H1 (cell line): ENCODE results near the gene SPTB. TPM values are rescaled to one million over a fixed set of nuclear protein-coding genes. Genes with fewer than 3 reads are reported as not detected.

ENCODE experiments used
- CTCF ChIA-PET: fragments of 300-600 bp; sonication (Branson Sonifier 250); formaldehyde crosslinking; loops from one replicate; lab custom pipeline; 2021; ENCODE audit not compliant: partially characterized antibody; lab: Charles Lee
- POLR2A ChIA-PET: fragments of 300-600 bp; sonication (Branson Sonifier 250); formaldehyde crosslinking; loops from one replicate; lab custom pipeline; 2021; ENCODE audit warnings: inconsistent platforms; ENCODE audit not compliant: partially characterized antibody; lab: Charles Lee
- DNase-seq, 2 experiments: peaks; one replicate each; pipeline versions ENCODE4 v3.0.0 to v3.0.0-alpha.2; 2010 to 2022; ENCODE audit warnings: low spot score in 2 of 2, low read depth in 1 of 2, mixed read lengths in 1 of 2
- FAIRE-seq: peaks from 2 replicates; lab custom pipeline; 2011; peaks lifted over from hg19 to GRCh38; lab: Jason Lieb, UNC
- H2AFZ ChIP-seq: 2 replicates; pipeline ENCODE4 v1.8.1; 2012; ENCODE audit warnings: low read length, inconsistent platforms
- H2AK5ac ChIP-seq: 2 replicates; pipeline ENCODE4 v1.6.1; 2013; ENCODE audit warnings: low read depth, low read length
- H2BK120ac ChIP-seq: replicated peaks from 2 replicates; pipeline ENCODE3; 2013; ENCODE audit warnings: low read depth, low read length, inconsistent platforms
- H2BK12ac ChIP-seq: 2 replicates; pipeline ENCODE4 v1.6.1; 2013; ENCODE audit warnings: low read depth, low read length
- H2BK15ac ChIP-seq: 2 replicates; pipeline ENCODE4 v1.6.1; 2013; ENCODE audit warnings: low read length
- H2BK20ac ChIP-seq: 2 replicates; pipeline ENCODE4 v1.6.1; 2013; ENCODE audit warnings: low read length
- H2BK5ac ChIP-seq: 2 replicates; pipeline ENCODE4 v1.6.1; 2013; ENCODE audit warnings: low read depth, low read length
- H3K14ac ChIP-seq: 2 replicates; pipeline ENCODE4 v1.6.1; 2013; ENCODE audit warnings: inconsistent platforms; ENCODE audit not compliant: insufficient read length
- H3K18ac ChIP-seq: 2 replicates; pipeline ENCODE4 v1.6.1; 2013; ENCODE audit warnings: low read length; ENCODE audit errors: extremely low read depth
- H3K23ac ChIP-seq: 2 replicates; pipeline ENCODE4 v1.6.1; 2013; ENCODE audit warnings: inconsistent platforms; ENCODE audit not compliant: insufficient read length
- H3K23me2 ChIP-seq: 2 replicates; pipeline ENCODE4 v1.6.1; 2013; ENCODE audit warnings: low read depth, low read length
- H3K27ac ChIP-seq: 2 replicates; pipeline ENCODE4 v1.6.1; 2011; ENCODE audit warnings: low read depth, low read length, inconsistent platforms
- H3K27me3 ChIP-seq, 4 experiments: replicated peaks in 1 of 4; 1 replicate in 1 of 4; 2 replicates in 3 of 4; pipeline versions ENCODE4 v1.6.1 to v1.8.1; 2011 to 2013; ENCODE audit warnings: low read length in 3 of 4, mild to moderate bottlenecking in 3 of 4, inconsistent platforms in 2 of 4, mixed read lengths in 2 of 4, moderate library complexity in 1 of 4; ENCODE audit not compliant: control insufficient read depth in 3 of 4, insufficient read depth in 3 of 4; ENCODE audit errors: extremely low read depth in 1 of 4
- H3K36me3 ChIP-seq, 4 experiments: 2 replicates each; pipeline versions ENCODE4 v1.6.1 to v1.8.1; 2011 to 2013; ENCODE audit warnings: mild to moderate bottlenecking in 4 of 4, low read length in 3 of 4, moderate library complexity in 2 of 4, control low read depth in 1 of 4, inconsistent platforms in 1 of 4; ENCODE audit not compliant: insufficient read depth in 4 of 4, control insufficient read depth in 2 of 4
- H3K4ac ChIP-seq: replicated peaks from 2 replicates; pipeline ENCODE3; 2013; ENCODE audit warnings: low read length, low read depth, mixed read lengths, inconsistent platforms; ENCODE audit not compliant: insufficient read length
- H3K4me1 ChIP-seq, 4 experiments: replicated peaks in 1 of 4; 1 replicate in 1 of 4; 2 replicates in 3 of 4; pipeline versions ENCODE4 v1.6.1 to v1.8.1; 2011 to 2013; ENCODE audit warnings: low read length in 3 of 4, inconsistent platforms in 2 of 4, mixed read lengths in 1 of 4; ENCODE audit not compliant: insufficient read depth in 4 of 4, control insufficient read depth in 3 of 4
- H3K4me2 ChIP-seq, 2 experiments: 2 replicates each; pipeline versions ENCODE4 v1.6.1 to v1.8.1; 2011 to 2013; ENCODE audit warnings: low read depth in 2 of 2, low read length in 2 of 2, control low read depth in 1 of 2, inconsistent platforms in 1 of 2, mild to moderate bottlenecking in 1 of 2; ENCODE audit not compliant: insufficient read depth in 1 of 2
- H3K4me3 ChIP-seq, 4 experiments: fragments of 200-600, 300-600 bp in 1 of 4; sonication (generic), shearing (Covaris generic), sonication (Bioruptor Twin) in 1 of 4; 2 replicates each; pipeline versions ENCODE4 v1.5.1 to v1.8.1; 2011 to 2016; ENCODE audit warnings: low read length in 4 of 4, low read depth in 3 of 4, control low read depth in 2 of 4, inconsistent platforms in 2 of 4, mild to moderate bottlenecking in 2 of 4, mixed read lengths in 1 of 4, moderate library complexity in 1 of 4; ENCODE audit not compliant: insufficient read depth in 2 of 4; ENCODE audit errors: extremely low read depth in 1 of 4
- H3K56ac ChIP-seq: replicated peaks from 2 replicates; pipeline ENCODE3; 2013; ENCODE audit warnings: low read depth, mild to moderate bottlenecking, mixed read lengths, low read length, inconsistent platforms; ENCODE audit not compliant: insufficient read length
- H3K79me1 ChIP-seq: 2 replicates; pipeline ENCODE4 v1.6.1; 2013; ENCODE audit warnings: low read depth, low read length, control low read depth
- H3K79me2 ChIP-seq, 2 experiments: 2 replicates each; pipeline versions ENCODE4 v1.6.1 to v1.8.1; 2012 to 2013; ENCODE audit warnings: low read length in 2 of 2, mild to moderate bottlenecking in 2 of 2, inconsistent platforms in 1 of 2; ENCODE audit not compliant: insufficient read depth in 2 of 2, control insufficient read depth in 1 of 2
- H3K9ac ChIP-seq, 4 experiments: replicated peaks in 1 of 4; 1 replicate in 1 of 4; 2 replicates in 3 of 4; pipeline versions ENCODE4 v1.6.1 to v1.8.1; 2011 to 2013; ENCODE audit warnings: low read depth in 3 of 4, low read length in 3 of 4, control low read depth in 2 of 4, mild to moderate bottlenecking in 2 of 4, moderate library complexity in 2 of 4, inconsistent platforms in 1 of 4; ENCODE audit errors: extremely low read depth in 1 of 4
- H3K9me3 ChIP-seq, 2 experiments: 2 replicates each; pipeline versions ENCODE4 v1.6.1 to v1.8.1; 2012 to 2013; ENCODE audit warnings: mild to moderate bottlenecking in 2 of 2, moderate library complexity in 2 of 2, control low read depth in 1 of 2, inconsistent platforms in 1 of 2, low read depth in 1 of 2, low read length in 1 of 2, mixed read lengths in 1 of 2; ENCODE audit not compliant: insufficient read depth in 2 of 2
- H4K20me1 ChIP-seq, 2 experiments: replicated peaks in 1 of 2; 2 replicates each; pipeline versions ENCODE3 to v1.8.1; 2011 to 2013; ENCODE audit warnings: inconsistent platforms in 2 of 2, low read length in 2 of 2, mild to moderate bottlenecking in 1 of 2; ENCODE audit not compliant: insufficient read depth in 2 of 2, control insufficient read depth in 1 of 2
- H4K5ac ChIP-seq: 2 replicates; pipeline ENCODE4 v1.6.1; 2013; ENCODE audit warnings: low read length, low read depth, mixed read lengths, inconsistent platforms; ENCODE audit not compliant: insufficient read length
- H4K8ac ChIP-seq: 2 replicates; pipeline ENCODE4 v1.8.0; 2013; ENCODE audit warnings: mild to moderate bottlenecking, moderate library complexity, low read length, inconsistent platforms; ENCODE audit not compliant: insufficient read depth; ENCODE audit errors: extremely low read depth
- H4K91ac ChIP-seq: replicated peaks from 2 replicates; pipeline ENCODE3; 2013; ENCODE audit warnings: low read length, mixed read lengths, inconsistent platforms; ENCODE audit not compliant: insufficient read length
- CBX8 ChIP-seq: fragments of 300-800, 300-1000 bp; sonication (generic); IDR thresholded peaks from 2 replicates; pipeline ENCODE4 v1.7.1; 2016; ENCODE audit warnings: low read depth, low read length, borderline replicate concordance
- CREB1 ChIP-seq: IDR thresholded peaks from 2 replicates; pipeline ENCODE4 v1.6.1; 2012; ENCODE audit warnings: inconsistent platforms
- EGR1 ChIP-seq: IDR thresholded peaks from 2 replicates; pipeline ENCODE4 v1.6.1; 2011; ENCODE audit warnings: low read depth, low read length, borderline replicate concordance
- EP300 ChIP-seq, 2 experiments: IDR thresholded peaks; 1 replicate in 1 of 2; 2 replicates in 1 of 2; pipeline ENCODE4 v1.6.1; 2011 to 2012; ENCODE audit warnings: low read depth in 2 of 2, low read length in 2 of 2, mild to moderate bottlenecking in 2 of 2, borderline replicate concordance in 1 of 2, inconsistent platforms in 1 of 2, moderate library complexity in 1 of 2
- GABPA ChIP-seq: IDR thresholded peaks from 2 replicates; pipeline ENCODE4 v1.6.1; 2011; ENCODE audit warnings: mild to moderate bottlenecking, low read length, moderate library complexity, borderline replicate concordance; ENCODE audit not compliant: insufficient read depth
- NRF1 ChIP-seq: IDR thresholded peaks from 2 replicates; pipeline ENCODE4 v1.6.1; 2011; ENCODE audit warnings: mild to moderate bottlenecking, low read depth, low read length, improper control_type of control experiment
- POU5F1 ChIP-seq: IDR thresholded peaks from 2 replicates; pipeline ENCODE4 v1.6.1; 2011; ENCODE audit warnings: low read depth, mild to moderate bottlenecking, low read length, moderate library complexity
- RXRA ChIP-seq: IDR thresholded peaks from 2 replicates; pipeline ENCODE4 v1.6.1; 2011; ENCODE audit warnings: low read depth, mild to moderate bottlenecking, low read length, moderate library complexity; ENCODE audit not compliant: insufficient read depth
- SRF ChIP-seq: IDR thresholded peaks from 2 replicates; pipeline ENCODE4 v1.6.1; 2011; ENCODE audit warnings: mild to moderate bottlenecking, low read depth, low read length, moderate library complexity
- TEAD4 ChIP-seq: IDR thresholded peaks from 2 replicates; pipeline ENCODE4 v1.6.1; 2012; ENCODE audit warnings: low read depth, low read length, inconsistent platforms, mixed read lengths
- WGBS, 2 experiments: shearing (Covaris generic) in 1 of 2; methylation state at CpG; one replicate each; pipeline versions ENCODE4 v1.1.6 to v1.1.7; 2013 to 2015; ENCODE audit warnings: low lambda C conversion rate in 2 of 2, mixed read lengths in 2 of 2, inconsistent platforms in 1 of 2, low coverage in 1 of 2, missing lambda C conversion rate in 1 of 2; ENCODE audit not compliant: insufficient replicate concordance in 2 of 2, insufficient coverage in 1 of 2, insufficient read length in 1 of 2; ENCODE audit errors: extremely low coverage in 1 of 2, missing lambda C conversion rate in 1 of 2; 5-methylcytosine and 5-hydroxymethylcytosine counted together
- polyA plus RNA-seq, 7 experiments: library from polyadenylated mRNA; depleted of rRNA in 3 of 7; stranded (reverse) in 5 of 7; unstranded in 2 of 7; fragments of >200 nt in 5 of 7; fragments of 200-250 nt in 2 of 7; gene quantifications; 1 replicate in 5 of 7; 2 replicates in 1 of 7; 4 replicates in 1 of 7; pipeline versions ENCODE4 v1.2.1 to v1.2.3, GENCODE V29; 2011 to 2013; ENCODE audit warnings: missing spikeins in 2 of 7, mixed read lengths in 2 of 7
- total RNA-seq: library from RNA; stranded (reverse); fragmentation: NEBNext Ultra II Directional; extraction: Animal tissue kit (Norgen Biotek cat#: 25700); gene quantifications from 2 replicates; pipeline ENCODE4 v1.2.1, GENCODE V29; 2021

Gene SPTB
- total and polyA plus RNA-seq, 2 of the 8 experiments (the other 6 are each of a cell fraction or from before 2014, with no cell fraction given): 0.30 to 2.4 TPM

- no peak overlapping the region for H2BK12ac ChIP-seq
- no peaks in the 10 kb centered on the region for H3K27me3 ChIP-seq
- DNase-seq: no peak
- no peaks in the 10 kb centered on the region for H3K23me2 ChIP-seq
- H3K9ac ChIP-seq: no peak overlapping the region
- ChIA-PET CTCF (interaction anchor here (1.0 to 13.2 kb wide), 37 partner anchors 9 to 283 kb away, joined by 3 to 323 read pairs (median 6); partner anchors contain the start of genes FNTB and SPTB), POLR2A (no interaction called here)
- H3K4me2 ChIP-seq: no peak overlapping the region
- no peak overlapping the region for H3K4me3 ChIP-seq
- 98% methylated on average over 10 of the region's 10 CpGs; no CpG with 5 or more reads in 1 of the 2 experiments for WGBS, 2 experiments
- no peak overlapping the region for H4K91ac ChIP-seq
- no peaks in the 10 kb centered on the region for H3K36me3 ChIP-seq
- H3K27ac ChIP-seq: no peak overlapping the region
- no peak overlapping the region for H4K8ac ChIP-seq
- no peaks in the 10 kb centered on the region for H4K20me1 ChIP-seq
- no peaks in the 10 kb centered on the region for H3K4me1 ChIP-seq
- H2BK20ac ChIP-seq: peak overlapping the region; percentile 50; the same call in 1 of the 2 replicates
- no peaks in the 10 kb centered on the region for H3K9me3 ChIP-seq
- H3K18ac ChIP-seq: no peak overlapping the region
- no peak for FAIRE-seq
- H2BK120ac ChIP-seq: no peak overlapping the region
- no peak overlapping the region; the same call in 1 of the 2 replicates for H2BK15ac ChIP-seq
- H2BK5ac ChIP-seq: no peak overlapping the region
- TF ChIP-seq RXRA: no peak
- no peak for TF ChIP-seq POU5F1
- TF ChIP-seq EP300 (IDR thresholded peaks at IDR 0.05; ENCODE audit: borderline replicate concordance in 1 of 2, low read depth in 2 of 2, low read length in 2 of 2): no peak
- TF ChIP-seq CREB1: no peak
- no peak for TF ChIP-seq SRF
- no peak for TF ChIP-seq CBX8
- TF ChIP-seq NRF1: no peak
- no peak for TF ChIP-seq GABPA
- TF ChIP-seq EGR1: no peak
- TF ChIP-seq TEAD4: no peak
- TF ChIP-seq, all 59 proteins: peak for 0
- Histone ChIP-seq H2AFZ (no peak overlapping the region), H3K79me2 (no peaks in the 10 kb centered on the region), H3K14ac (no peak overlapping the region), H3K56ac (no peak overlapping the region), H3K4ac (no peak overlapping the region), H3K79me1 (no peaks in the 10 kb centered on the region), H4K5ac (no peak overlapping the region), H3K23ac (no peak overlapping the region), H2AK5ac (no peak overlapping the region)
These were observed 80.2 kb downstream of the SPTB start for GRCh38 chr14:64799555-64799954.
